Measurements from ENCODE around the gene RNLS. TPM values are rescaled to one million over a fixed set of nuclear protein-coding genes. Genes with fewer than 3 reads are reported as not detected.
A peak's percentile ranks its signal among the peaks of the same experiment; 100 is the strongest.

The RNLS gene
- total RNA-seq, 2 donors from 2014 or later, result 21.7 to 31.8 TPM

GRCh38 chr10:88525371-88526069, 57.6 kb downstream of the RNLS start:
- 80% methylated on average over 3 of the region's 3 CpGs for WGBS
- H3K4me1 ChIP-seq (replicated peaks), result no peaks in the 10 kb centered on the region
- no peaks in the 10 kb centered on the region for H3K36me3 ChIP-seq
- H3K27ac ChIP-seq, result no peak overlapping the region
- TF ChIP-seq CTCF (IDR thresholded peaks at IDR 0.05) (no peak), POLR2AphosphoS5 (IDR thresholded peaks at IDR 0.05) (no peak), POLR2A (IDR thresholded peaks at IDR 0.05) (no peak)
- H3K27me3 ChIP-seq (replicated peaks; ENCODE audit: insufficient read depth), result no peaks in the 10 kb centered on the region
- H3K9me3 ChIP-seq, result no peaks in the 10 kb centered on the region
- no peak overlapping the region for H3K4me3 ChIP-seq
- intact Hi-C loops (cut with DNase I), result no loop called here
- DNase-seq (ENCODE audit: low spot score), result peak; percentile 13

DNA sequence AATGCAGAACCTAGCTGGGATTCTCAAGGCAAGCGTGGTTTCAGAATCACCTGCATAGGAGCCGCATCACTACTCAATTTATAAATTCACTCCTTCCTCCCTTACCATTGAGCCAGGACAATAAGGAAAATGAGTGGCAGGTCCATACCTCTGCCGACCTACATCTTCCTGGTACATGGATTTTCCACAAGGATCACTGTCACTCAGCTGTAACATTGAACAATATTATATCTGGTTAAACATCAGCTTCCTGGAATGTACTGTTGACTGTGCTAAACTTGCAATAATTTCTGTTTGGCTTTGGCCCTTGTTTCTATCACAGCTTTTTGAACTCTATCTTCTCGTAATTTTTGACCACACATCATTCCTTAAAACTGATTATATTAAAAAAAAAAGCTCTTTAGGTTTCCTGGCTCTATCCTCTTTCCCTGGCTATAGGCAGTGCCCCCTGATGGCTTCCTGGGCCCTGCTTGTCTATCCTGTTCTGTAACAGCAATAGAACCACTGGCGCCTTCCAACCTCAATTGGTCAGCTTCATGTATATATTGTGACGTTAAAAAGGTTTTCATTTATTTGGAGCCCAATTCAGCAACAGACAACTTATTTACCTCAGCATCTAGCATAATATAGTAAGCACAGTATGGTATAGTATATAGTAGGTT, 59.2 kb downstream of the RNLS start:
- TF ChIP-seq POLR2A (IDR thresholded peaks at IDR 0.05) (no peak), POLR2AphosphoS5 (IDR thresholded peaks at IDR 0.05) (no peak), CTCF (IDR thresholded peaks at IDR 0.05) (no peak)
- WGBS, result 80% methylated on average over 6 of the region's 6 CpGs
- intact Hi-C loops (cut with DNase I), result no loop called here
- Histone ChIP-seq H3K27me3 (replicated peaks; ENCODE audit: insufficient read depth) (no peaks in the 10 kb centered on the region), H3K9me3 (no peaks in the 10 kb centered on the region), H3K4me3 (no peak overlapping the region), H3K4me1 (replicated peaks) (no peaks in the 10 kb centered on the region), H3K27ac (no peak overlapping the region), H3K36me3 (no peaks in the 10 kb centered on the region)
- DNase-seq (ENCODE audit: low spot score), result no peak

DNA sequence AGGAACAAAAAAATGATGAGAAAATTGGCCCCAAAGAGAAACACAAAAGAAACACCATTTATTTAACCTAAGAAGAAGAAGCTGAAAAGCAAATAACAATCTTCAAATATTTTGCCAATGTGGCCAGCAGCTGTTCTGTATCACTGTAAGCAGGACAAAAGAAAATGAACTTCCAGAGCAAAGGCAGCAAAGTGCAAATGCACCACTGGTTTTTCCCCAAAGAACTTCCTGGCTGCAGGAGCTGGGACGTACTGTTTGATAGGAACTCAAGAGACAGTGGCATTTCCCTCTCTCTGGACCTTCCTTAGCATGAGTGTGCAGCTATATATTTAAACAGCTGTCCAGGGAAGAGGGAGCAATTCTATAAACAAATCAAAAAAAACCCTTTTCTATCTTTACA, 60.4 kb downstream of the RNLS start:
- WGBS, result 52% methylated on average over 1 of the region's 1 CpG
- H3K27ac ChIP-seq, result no peak overlapping the region

DNA sequence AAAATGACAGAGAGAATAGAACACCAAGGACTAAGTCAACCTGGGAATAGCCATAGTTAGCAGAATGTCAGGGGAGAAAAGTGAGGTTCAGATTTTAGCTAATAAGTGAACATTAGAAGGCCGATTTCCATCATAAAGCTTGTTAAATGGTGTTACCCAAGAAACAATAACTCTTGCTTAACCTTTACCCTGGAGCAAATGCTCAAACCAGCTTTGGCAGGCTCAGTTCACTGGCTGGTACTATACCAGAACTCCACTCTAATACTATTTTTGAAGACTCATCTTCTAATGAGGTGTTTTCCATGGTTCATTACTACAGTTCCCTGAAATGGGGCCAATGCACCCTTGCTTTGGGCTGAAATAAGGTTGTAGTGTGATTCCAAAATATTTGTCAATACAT, 61.3 kb downstream of the RNLS start:
- intact Hi-C loops (cut with DNase I), result no loop called here
- H3K4me1 ChIP-seq (replicated peaks), result no peaks in the 10 kb centered on the region

More for the DNA sequence above, 60.4 kb downstream of the RNLS start:
- H3K9me3 ChIP-seq, result no peaks in the 10 kb centered on the region
- H3K27me3 ChIP-seq (replicated peaks; ENCODE audit: insufficient read depth), result no peaks in the 10 kb centered on the region
- DNase-seq (ENCODE audit: low spot score), result no peak
- no peak for TF ChIP-seq POLR2AphosphoS5 (IDR thresholded peaks at IDR 0.05)
- no peak for TF ChIP-seq POLR2A (IDR thresholded peaks at IDR 0.05)
- TF ChIP-seq CTCF (IDR thresholded peaks at IDR 0.05), result no peak
- intact Hi-C loops (cut with DNase I), result no loop called here
- H3K4me1 ChIP-seq (replicated peaks), result no peaks in the 10 kb centered on the region
- no peak overlapping the region for H3K4me3 ChIP-seq
- H3K36me3 ChIP-seq, result no peaks in the 10 kb centered on the region

More for the DNA sequence above, 61.3 kb downstream of the RNLS start:
- Histone ChIP-seq H3K36me3 (no peaks in the 10 kb centered on the region), H3K4me3 (no peak overlapping the region), H3K27ac (no peak overlapping the region), H3K9me3 (no peaks in the 10 kb centered on the region), H3K27me3 (replicated peaks; ENCODE audit: insufficient read depth) (no peaks in the 10 kb centered on the region)
- 96% methylated on average over 1 of the region's 1 CpG for WGBS
- no peak for DNase-seq (ENCODE audit: low spot score)
- no peak for TF ChIP-seq POLR2AphosphoS5 (IDR thresholded peaks at IDR 0.05)
- no peak for TF ChIP-seq POLR2A (IDR thresholded peaks at IDR 0.05)
- TF ChIP-seq CTCF (IDR thresholded peaks at IDR 0.05), result no peak
